GM18868 (cell line): ENCODE measurements around the gene MYO3B.
"Not testable (repeated sequence)": the region's sequence is repeated elsewhere in the genome, so short reads cannot be mapped to it uniquely, and the experiment has no call there.

Source experiments
- ATAC-seq: cut with Tn5 transposase; IDR thresholded peaks from one replicate; pipeline ENCODE4 v1.9.1; 2021; ENCODE audit warnings: mild to moderate bottlenecking, moderate library complexity; ENCODE audit not compliant: unreplicated experiment

Gene MYO3B

GRCh38 chr2:170582751-170583463 is 405.0 kb downstream of the MYO3B start:
- no peak for ATAC-seq

GRCh38 chr2:170585067-170585466 is 407.1 kb downstream of the MYO3B start:
- no peak for ATAC-seq

- no peak for ATAC-seq
Observed at GRCh38 chr2:170586571-170587095, 408.7 kb downstream of the MYO3B start.

- ATAC-seq, result no peak
Observed at GRCh38 chr2:170587117-170587516, 409.2 kb downstream of the MYO3B start.

- no peak for ATAC-seq
Observed at GRCh38 chr2:170587922-170588321, 410.0 kb downstream of the MYO3B start.

- no peak for ATAC-seq
Observed at GRCh38 chr2:170588729-170589128, 410.8 kb downstream of the MYO3B start.

- no peak for ATAC-seq
Observed at GRCh38 chr2:170596576-170596975, 418.6 kb downstream of the MYO3B start.

- no peak for ATAC-seq
Observed at GRCh38 chr2:170598067-170598395, 420.1 kb downstream of the MYO3B start.

- no peak for ATAC-seq
Observed at GRCh38 chr2:170601489-170601888, 423.5 kb downstream of the MYO3B start.

GRCh38 chr2:170605862-170606261 is 427.9 kb downstream of the MYO3B start:
- no peak for ATAC-seq

GRCh38 chr2:170607171-170607570 is 429.2 kb downstream of the MYO3B start:
- no peak for ATAC-seq

GRCh38 chr2:170610615-170611014 is 432.7 kb downstream of the MYO3B start:
- ATAC-seq, result no peak

GRCh38 chr2:170618948-170619347 is 441.0 kb downstream of the MYO3B start:
- not testable (repeated sequence) for ATAC-seq

- ATAC-seq, result not testable (repeated sequence)
Observed at GRCh38 chr2:170635094-170635493, 457.1 kb downstream of the MYO3B start.

- no peak for ATAC-seq
Observed at GRCh38 chr2:170639635-170640034, 461.7 kb downstream of the MYO3B start.

- ATAC-seq, result no peak
Observed at GRCh38 chr2:170641961-170642360, 464.0 kb downstream of the MYO3B start.

- no peak for ATAC-seq
Observed at GRCh38 chr2:170643346-170643745, 465.4 kb downstream of the MYO3B start.

GRCh38 chr2:170647741-170648436 is 469.9 kb downstream of the MYO3B start:
- ATAC-seq, result no peak

- ATAC-seq, result no peak
Observed at GRCh38 chr2:170651624-170652325, 473.8 kb downstream of the MYO3B start.

- ATAC-seq, result no peak
Observed at GRCh38 chr2:170652637-170653417, 474.9 kb downstream of the MYO3B start.

GRCh38 chr2:170656669-170657068 is 478.7 kb downstream of the MYO3B start:
- ATAC-seq, result no peak
